Anterior cingulate cortex (tissue), 58 donors: ENCODE results near the gene GDPD5.

Source experiments
- DNase-seq, 58 donors: peaks; one replicate each; lab custom pipeline; 2025; lab: John Stamatoyannopoulos, UW

Gene GDPD5

DNA sequence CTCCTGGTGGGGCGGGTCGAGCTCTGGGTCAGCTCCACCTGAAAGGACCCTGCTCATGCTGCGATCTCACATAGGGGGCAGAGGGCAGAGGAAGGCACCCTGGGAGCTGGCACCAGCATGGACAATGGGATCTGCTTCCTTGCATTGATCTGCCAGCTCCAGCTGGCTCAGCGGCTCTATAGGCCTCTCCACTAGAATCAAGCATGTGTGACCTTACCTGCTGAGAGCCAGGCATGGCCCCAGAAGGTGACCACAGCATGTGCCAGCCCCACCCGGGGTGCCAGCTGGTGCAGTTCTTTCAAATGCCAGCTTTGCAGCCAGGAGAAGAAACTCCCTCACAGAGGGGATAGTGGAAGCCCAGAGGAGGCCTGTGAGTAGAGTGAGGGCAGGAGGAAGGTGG lies 70.8 kb downstream of the GDPD5 start:
- no peak for DNase-seq

DNA sequence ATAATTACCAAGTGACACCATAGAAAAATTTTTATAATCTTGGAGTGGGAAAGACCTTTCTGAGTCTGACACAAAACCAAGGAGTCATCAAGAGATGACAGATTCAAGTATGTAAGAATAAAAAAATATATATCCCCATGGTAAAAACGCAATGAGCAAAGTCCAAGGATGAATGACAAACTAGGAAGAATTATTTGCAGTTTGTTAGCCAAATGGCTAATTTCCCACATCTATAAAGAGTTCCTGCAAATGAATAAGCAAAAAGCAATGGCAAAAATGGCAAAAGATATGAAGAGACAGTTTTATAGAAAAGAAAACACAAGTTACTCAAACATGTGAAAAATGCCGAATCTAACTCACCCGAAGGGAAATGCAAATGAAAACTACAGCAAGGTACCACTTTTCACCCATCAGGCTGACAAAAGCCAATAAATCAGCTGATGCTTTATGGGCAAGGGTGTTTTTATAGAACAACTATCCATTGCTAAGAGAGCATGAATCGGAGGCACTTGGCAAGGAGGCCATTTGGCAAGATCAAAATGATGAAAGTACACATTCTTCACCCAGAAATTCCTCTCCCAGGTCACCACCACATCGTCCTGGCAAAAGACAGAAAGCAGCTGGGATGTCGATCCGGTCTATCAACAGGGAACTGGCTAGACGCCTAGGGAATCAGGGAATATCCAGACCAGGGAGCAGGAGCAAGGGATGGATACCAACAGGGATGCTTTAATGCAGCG lies 71.7 kb downstream of the GDPD5 start:
- DNase-seq: peak in 2 of 58 donors; percentile 9 to 26

DNA sequence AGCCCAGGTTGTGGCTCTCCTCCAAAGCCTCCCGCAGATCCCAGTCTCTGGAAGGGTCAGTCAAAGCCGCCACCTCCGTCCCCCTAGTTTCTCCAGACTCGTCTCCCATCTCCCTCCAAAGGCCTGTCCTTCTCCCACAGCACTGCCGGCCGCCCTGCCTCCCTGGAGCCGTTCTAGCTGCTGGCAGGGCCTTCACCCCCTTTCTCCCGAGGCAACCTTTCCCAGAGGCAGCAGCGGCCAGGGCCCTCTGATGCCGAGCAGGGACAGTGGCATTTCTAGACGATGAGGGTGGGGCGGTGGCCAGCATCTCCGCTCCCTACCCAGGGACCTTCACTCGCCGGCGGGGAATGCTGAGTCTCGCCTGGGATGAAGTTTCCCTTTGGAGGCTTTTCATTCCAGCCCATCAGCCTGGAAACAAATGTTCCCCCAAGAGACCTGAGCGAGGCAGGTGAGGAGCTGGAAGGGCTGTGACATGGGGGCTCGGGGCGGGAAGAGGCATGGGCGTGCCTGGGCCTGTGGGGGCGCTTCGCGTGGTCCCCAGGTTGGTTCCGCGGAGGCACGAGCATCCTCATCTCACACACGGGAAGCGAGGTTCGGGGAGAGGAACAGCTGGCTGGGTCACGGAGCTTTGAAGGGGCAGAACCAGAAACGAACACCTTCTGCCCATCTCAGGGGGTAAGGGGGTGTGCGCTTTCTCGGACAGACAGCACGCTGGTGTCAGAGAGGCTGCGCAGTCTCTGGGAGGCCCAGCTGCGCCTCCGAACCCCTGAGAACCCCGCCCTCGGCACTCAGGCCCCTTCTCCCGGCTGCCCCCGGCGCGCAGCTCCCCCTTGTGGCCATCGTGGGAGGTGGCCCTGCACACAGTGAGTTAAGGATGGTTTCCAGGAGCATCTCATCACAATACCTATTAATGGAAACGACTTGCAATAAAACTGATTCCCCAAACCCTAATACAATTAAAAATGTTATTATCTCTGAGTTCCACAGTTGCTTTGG lies 74.6 kb downstream of the GDPD5 start:
- no peak for DNase-seq

DNA sequence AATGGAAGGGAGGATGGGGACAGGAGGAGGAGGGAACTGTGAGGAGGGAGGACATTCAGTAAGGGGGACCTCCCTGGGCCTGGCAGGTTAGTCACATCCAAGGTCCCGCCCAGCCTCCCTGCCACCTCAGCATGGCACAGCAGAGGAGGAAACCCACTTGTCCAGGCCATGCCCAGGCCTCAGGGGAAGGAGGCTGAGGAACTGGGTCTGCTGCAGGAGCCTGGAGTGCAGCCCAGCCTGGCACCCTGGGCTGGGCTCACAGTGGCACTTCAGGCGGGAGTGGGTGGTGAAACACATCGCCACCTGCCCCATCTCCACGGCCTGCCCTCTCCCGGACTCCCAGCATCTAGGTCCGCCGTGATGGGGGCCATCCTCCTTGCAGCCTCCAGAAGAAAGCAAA lies 75.5 kb downstream of the GDPD5 start:
- DNase-seq: no peak

DNA sequence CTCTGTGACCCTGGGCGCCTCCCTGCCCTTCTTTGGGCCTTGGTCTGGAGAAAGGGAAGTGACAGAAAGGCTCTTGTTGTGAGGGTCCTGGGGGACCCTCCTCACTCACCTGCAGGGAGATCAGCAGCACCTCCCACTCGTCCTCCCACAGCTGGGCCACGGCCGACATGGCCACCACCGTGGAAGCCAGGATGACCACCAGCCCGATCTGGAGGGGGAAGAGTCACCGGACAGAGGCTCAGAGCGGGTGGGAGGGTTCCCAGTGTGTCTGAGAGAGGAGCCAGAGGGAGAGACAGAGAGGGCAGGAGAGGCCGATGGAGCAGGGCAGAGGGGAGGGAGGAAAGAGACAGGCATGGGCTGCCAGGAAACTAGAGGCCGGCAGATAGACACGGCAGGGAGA lies 76.0 kb downstream of the GDPD5 start:
- DNase-seq: no peak

DNA sequence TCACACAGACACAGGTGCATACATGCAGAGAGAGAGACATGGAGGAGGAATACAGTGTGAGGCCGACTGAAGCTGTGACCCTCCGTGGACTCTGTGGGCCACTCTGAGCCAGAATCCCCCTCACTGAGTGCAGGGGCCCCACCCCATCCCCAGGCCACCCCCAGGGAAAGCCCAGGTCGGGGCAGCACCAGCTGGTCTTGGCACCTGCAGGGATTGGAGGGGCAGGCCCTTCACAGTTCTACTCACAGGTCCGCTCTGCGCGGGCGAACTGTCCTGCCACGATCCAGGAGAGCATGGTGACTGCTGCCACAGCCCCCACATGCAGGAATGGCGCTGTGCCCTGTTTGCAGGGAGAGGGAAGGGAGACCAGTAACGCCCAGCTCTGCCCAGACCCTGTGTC lies 76.5 kb downstream of the GDPD5 start:
- DNase-seq: no peak

DNA sequence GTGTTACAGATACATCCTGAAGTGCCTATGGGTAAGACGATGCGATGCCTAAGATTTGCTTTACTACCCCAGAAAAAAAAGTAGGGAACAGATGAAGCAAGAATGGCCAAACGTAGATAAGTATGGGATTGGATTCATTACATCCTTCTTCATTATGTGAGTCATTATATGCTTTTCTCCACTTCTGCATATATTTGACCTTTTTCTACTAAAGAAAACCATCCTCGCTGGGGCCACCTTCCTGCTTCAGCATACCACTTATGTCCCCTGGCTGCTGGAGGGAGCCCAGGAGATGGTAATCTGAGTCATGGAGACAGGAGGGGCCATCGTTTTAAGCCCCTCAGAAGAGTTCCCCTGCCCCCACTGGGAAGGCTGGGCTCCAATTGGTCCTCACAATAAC lies 78.3 kb downstream of the GDPD5 start:
- DNase-seq: no peak

DNA sequence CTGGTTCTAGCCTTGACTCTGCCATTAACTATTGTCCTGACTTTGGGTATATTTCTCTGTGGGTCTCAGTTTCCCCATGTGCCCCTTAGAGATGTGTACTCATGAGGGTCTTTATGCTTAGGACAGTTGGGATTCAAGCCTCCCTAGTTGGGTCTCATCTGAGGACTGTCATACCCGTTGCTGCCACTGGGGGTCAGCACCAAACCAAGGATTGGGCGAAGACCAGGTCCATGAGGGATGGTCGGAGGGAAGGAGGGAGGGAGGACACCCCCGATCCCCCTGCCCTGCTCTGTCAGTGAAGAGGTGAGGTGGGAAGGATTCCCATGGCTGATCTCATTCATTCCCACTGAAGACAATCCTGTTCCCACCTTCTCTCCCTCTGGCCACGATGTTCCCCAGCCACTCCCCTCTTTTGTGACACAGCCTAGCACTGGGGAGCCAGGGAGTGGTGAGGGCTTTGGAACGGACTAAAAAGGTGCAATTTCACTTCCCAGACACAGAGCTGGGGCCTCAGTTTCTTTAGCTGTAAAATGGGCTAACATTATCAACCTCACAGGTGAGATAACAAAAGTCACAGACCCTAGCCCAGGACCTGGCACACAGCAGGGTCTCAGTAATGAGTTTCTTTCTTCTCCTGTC lies 80.3 kb downstream of the GDPD5 start:
- peak in 51 of 58 donors; percentile 9 to 83 (median 37) for DNase-seq

DNA sequence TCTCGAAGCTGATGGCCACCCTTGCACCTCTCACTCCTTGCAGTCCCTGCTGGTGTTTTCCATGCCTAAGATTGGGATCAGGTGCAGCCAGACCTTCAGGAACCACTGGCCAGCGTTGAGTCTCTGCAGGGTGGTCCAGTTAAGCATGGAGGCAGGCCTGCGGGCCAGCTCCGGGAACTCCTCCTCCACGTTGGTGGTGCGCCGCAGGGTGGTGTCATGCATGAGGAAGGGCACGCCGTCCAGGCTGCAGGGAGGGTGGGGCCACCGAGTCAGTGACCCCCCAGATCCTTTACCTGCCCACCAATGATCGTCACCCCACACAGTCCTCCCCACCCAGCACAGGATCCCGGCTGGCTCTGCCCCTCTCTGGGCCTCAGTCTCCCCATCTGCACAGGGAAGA lies 82.7 kb downstream of the GDPD5 start:
- DNase-seq: no peak

DNA sequence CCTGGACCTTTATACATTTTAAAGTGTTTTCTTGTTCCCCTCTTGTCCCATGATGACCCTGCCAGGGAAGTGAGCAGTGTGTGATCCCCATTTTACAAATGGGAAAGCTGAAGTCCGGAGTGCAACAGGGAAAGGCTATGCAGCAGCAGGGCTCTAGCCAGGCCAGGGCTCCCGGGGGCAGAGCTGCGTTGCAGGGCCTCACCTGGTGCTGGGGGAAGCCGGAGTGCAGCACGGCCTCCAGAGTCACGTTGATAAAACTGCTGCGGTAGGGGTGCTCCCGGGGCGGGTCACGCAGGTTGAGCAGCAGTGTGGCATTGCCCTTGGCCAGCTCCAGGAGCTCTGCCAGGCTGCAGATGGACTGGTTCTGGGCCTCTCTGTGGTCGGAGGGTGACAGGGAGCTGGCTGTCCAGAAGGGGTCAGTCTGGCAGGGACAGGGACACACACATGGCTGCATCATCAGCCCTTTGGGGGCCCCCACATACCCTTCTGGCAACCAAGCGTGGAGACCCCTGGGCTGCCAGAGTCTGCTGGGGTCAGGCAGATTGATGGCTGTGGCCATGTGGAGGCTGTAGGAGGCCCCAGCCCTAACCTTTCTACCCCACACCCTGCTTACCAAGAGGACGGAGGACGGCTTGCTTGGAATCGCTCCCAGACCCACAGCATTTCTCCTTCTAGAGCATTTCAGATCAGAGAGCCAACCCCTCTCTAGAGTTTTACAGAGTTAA lies 83.4 kb downstream of the GDPD5 start:
- DNase-seq: no peak

DNA sequence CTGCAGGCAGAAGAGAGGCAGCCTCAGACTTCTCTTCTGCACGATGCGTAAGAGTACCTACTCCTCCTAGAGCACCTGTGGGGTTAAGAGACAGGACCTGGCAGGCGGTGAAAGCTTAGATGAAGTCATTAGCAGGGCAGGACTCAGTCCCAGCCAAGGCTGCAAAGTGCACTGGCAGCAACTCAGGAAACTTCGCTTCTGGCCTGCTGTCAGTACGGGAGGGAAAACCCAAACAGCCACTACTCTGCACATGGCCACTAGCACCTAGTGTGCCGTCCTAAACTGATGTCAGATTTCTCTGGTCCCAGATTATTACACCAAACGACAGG lies 84.0 kb downstream of the GDPD5 start:
- no peak for DNase-seq

DNA sequence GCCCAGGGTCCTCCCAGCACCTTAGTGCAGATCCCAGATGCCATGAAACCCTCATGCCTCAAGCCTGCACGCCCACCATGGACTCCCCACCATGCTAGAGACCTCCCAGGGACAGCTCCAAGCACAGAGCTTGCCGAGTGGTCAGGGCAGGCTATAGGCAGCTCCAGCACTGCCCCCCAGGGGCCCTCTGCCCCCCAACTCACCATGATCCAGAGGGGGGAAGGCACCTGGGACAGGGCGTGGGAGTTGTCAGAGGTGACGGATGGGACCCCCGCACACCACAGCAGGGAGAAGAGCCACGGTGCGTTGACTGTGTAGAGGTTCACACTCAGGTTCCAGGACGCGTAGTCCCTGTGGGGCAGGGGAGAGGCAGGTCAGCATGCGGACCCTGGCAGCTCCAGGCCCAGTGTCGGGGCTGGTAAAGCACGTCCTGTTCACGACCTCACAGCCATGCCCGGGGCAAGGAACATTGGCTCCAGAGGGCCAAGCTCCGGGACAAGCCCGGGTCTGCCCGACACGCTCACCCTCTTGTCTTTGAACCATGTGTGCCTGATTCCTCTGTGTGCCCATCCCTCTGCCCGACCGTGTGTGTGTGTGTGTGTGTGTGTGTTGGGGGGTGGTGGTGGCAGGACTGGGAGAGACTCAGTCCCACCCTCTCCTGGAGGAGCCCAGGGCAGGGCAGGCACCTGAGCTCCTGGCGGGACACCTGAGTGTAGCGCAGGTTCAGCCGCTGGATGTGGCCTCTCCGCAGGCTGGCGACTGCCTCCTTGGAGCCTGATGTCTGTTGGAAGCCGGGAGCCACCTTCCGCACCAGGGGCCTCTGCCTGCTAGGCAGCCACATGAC lies 84.6 kb downstream of the GDPD5 start:
- no peak for DNase-seq

DNA sequence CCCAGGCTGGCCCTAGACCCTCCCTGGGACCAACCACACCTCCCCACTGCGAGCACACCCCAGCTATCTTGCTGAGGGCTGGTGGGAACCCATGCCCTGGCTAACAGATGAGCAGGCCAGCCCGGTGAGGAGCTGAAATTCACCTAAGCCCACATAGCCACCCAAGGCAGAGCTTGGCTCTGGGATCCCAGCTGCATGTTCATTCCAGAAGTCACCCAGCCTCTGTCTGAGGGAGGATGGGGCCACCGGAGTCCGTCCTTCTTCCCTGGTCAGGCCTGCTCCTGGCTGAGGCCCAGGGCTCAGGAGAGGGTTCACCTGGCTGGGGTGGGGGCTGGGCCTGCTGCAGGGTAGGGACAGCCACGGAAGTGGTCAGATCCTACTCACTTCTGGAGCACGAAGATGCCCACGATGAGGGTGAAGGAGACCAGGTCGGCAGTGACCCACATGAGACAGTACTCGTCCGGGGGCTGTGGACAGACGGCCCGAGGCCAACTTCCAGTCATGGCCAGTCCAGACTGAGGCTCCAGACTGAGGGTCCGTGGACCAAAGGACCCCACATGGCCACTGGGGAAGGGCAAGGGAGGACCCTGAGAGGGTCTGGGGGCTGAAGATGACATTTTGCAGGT lies 86.1 kb downstream of the GDPD5 start:
- no peak for DNase-seq

DNA sequence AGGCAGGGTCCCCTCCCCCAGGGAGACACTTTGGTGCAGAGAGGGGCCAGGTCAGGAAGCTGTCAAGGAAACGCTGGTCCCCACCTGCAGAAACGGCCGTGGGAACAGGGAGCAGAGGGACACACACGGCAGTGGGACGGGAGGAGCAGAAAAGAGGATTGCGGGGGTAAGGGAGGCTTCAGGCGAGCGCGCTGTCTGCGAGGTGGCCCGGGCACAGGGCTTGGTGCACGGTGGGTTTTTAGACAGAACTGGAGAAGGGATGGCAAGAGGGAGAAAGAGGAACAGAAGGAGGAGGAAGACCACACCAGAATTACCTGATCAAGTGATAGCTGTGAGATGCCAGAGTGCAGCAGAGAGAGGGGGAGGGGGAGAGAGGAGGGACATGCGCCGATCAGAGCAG lies 86.7 kb downstream of the GDPD5 start:
- DNase-seq: no peak

DNA sequence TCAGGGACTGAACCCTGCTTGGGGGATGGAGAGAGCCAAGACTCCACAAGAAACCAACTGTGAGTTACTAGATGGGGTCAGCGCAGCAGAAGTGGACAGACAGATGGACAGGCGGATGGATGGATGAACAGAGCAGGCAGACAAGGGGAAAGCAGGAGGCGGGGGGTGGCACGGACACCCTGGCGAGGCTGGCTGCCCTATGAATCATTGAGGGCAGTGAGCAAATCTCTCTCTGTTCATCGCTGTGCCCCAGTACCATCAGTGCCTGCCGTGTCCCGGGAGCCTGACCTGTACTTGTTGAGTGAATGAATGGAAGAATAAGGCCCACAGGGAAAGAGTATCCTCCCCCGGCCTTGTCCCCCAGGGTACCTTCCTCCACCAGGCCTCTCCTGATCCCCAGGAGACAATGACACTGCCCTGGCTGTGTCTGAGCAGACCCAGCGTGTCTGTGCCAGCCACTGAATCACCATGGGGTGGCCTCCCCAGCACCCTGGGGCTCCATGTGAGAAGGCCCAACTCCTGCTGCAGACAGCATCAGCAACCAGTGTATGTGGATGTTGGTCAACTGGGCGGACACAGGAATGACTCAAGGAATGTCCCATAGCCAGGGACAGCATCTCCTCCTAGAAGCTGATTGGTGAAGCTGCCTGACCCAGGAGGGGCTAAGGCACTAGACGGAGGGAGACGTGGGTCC lies 87.6 kb downstream of the GDPD5 start:
- no peak for DNase-seq

DNA sequence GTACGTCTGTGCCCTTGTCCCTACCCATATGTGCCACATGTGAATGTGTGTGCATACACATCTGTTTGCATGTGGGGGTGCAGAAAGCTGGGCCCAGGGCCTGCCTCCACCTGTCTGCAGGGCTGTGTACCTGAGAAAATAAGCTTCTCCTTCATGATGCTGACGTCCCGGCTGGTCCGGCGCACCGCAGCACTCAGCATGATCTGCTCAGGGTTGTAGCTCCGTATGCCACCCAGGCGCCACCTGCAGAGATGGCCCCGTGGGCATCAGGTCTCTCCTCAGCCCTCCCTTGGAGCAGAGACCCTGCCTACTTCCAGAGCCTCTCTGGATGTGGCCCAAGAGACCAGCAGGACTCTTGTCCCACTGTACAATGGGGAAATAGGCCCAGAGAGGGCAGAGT lies 88.9 kb downstream of the GDPD5 start:
- DNase-seq: no peak

DNA sequence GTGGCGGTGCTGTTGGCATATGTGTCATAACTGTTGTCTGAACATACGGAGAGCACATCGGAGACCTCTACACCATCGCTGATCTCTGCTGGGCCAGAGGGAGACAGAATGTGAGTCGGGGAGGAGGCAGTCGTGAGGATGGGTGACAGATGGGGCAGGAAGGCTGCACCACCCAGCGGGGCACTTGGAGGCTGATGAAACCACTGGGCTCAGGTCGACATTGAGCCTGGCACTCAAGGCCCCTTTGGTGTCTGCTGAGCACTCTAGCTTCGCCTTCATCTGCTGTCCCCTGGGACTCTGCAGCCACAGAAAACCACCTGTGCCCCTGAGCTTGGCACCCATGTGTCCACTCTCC lies 90.2 kb downstream of the GDPD5 start:
- no peak for DNase-seq

DNA sequence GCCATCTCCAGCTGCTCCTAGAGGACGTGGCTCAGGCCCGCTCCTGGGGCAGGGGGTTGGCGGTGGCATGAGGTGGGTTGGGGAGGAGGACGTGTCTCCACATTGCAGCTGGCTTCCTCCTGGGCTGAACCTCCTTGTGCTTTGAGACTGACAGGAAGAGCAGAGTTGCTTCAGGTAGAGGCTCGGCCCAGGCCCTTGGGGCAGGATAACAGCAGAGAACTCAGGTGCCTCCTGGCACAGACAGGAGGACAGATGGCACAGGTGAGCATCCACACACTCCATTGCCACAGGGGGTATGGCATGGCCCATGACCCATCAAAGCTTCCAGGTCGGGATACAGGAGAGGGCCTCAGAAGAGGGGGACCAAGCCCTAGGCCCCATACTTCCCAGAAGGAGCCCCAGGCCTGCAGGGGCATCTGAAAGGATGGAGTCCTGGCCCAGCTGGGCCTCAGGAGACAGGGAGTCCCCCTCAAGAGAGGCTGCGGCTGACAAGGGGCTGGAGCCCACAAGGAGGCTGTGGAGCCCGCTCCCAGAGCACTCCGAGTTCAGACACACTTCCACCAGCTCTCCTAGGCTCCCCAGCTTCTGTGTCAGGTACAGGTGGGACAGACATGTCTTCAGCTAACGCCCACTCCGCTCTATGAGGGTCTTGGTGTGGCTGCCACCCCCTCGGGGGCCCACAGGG lies 90.7 kb downstream of the GDPD5 start:
- no peak for DNase-seq
